HG03558 (cell line): ENCODE data around the gene NEK10.

ENCODE experiments used
- ATAC-seq: cut with Tn5 transposase; IDR thresholded peaks from one replicate; pipeline ENCODE4 v1.9.1; 2021; ENCODE audit warnings: moderate number of reproducible peaks; ENCODE audit not compliant: unreplicated experiment; ENCODE audit errors: extremely low read depth

NEK10 gene

DNA sequence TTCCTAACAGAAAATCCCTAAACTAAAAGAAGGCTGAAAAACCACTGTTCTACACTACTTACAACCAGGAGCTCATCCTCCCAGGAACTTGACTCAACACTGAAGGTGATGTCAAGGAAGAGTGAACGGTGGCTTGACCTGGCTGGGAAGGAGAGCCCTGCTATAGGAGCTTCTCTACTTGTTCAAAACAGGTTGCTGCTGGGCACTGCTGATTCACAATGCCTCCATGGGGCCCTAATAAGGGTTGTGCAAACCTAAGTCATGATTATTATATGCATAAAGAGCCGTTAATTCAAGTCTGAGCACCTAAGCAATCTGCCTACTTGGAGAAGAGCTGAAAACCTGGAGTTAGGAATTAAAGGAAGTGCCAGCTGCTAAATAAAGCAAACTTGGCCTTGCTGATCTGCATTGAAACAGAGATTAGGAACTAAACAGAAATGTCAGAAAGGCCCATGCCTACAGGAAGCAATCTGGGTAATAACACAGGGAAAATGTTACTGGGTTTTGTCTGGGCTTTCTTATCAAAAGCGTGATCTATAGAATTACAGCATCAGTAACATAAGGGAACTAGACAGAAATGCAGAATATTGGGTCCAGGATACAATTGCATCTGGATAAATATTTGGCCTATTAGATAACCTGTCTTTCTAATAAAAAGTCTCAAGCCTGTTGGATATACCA is 243.2 kb downstream of the NEK10 start:
- ATAC-seq: no peak

DNA sequence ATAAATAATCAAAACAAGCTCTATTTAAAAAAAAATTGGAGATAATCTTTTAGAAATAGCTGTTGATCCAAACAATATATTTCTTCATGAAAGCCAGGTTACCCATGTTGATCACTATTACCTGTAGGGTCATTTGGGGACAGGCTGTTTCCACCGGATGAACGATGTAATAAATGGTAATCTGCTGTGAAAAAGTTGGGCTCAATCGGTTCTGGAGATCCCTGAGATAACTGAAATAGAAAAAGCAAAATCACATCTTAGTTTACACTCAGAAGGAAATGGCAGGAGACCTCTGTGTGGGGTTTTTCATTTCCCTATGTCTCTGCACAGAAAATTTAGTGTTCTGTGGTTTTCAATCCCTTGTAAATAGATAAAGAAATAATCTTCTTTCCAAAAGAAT is 249.5 kb downstream of the NEK10 start:
- no peak for ATAC-seq

DNA sequence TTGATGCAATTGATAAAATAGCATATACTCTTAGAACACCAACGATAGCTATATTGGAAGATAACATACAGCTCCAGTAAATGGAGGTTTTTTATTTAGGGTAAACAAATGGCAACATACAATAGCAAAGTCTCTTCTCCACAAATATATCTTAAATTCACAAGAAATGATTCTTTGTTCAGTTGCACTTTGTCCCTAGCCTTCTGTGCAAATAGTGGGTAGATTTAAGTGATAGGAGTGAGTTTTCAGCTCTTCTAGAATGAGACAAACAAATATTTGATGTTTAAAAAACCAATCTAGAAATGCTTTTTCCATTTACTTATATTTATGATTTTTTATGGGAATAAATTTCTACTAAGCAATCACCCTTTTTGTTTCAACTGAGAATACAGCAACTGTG is 253.8 kb downstream of the NEK10 start:
- no peak for ATAC-seq

DNA sequence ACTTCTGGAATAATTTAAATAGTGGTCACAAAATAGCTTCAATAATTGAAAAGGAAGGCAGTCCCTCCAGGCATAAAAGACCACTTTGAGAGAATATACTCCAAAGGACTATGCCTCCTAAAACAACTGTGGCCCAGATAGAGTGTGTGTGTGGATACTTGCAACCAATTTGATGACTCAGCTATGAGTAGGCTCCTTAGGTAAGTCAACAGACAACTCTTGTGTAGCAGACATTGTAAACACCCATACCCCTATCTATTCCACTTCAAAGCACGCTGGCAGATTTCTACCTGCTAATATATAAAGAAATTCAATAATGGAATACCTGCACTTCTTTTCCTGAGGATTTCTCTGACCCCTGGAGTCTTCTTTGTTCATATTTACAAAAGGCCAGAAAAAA is 254.5 kb downstream of the NEK10 start:
- no peak for ATAC-seq

DNA sequence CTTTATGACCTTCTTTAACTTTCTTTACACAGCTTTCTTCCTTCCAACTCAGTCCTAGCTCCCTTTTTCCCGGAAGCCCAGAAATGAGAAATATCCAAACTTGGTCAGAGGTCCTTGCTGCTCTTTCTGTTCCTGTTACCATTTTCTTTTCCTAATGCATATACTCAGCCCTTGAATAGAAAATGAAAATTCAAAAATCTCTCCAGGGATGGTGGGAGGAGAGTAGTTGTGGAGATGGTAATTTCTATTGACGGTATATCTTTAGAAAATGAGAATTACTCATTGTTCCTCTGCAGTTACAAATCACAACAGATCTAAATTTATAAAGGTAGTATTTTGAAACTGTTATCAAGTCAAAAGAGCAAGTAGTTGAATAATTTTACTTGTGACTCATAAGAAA is 255.1 kb downstream of the NEK10 start:
- no peak for ATAC-seq

DNA sequence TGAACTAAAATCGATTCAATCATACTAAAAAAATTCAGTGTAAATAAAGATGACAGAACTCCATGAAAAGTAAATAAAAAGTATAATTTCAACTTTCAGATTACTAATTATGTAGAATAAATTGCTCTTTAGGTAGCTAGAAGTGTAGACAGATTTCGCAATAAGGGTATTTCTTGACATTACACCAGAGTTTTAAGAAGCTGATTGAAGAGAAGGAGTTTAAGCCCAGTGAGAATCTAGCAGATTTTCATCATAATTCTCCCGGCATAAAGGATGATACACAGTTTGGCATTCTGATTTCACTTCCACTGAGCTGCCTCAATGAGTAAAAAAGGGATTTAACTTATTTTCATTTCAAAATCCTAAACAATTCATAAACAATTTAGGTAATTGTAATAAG is 259.2 kb downstream of the NEK10 start:
- no peak for ATAC-seq

DNA sequence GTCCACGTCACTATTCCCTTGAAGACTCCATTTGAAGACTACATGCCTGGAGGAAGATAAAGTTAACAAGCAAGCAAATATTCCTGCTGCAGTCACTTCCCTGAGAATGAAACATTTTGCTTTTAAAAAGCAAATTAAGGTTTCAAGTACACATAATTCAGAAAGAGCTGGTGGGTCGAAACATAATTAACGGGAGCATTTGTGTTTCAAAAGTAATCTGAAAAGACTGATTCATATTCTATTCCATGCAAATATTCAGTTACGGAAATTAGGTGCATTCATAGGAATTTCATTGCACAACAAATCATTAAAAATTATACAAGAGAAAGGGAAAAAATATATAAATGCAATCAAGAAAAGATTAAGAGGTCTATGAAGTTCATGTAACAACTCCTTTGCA is 260.9 kb downstream of the NEK10 start:
- ATAC-seq: no peak

DNA sequence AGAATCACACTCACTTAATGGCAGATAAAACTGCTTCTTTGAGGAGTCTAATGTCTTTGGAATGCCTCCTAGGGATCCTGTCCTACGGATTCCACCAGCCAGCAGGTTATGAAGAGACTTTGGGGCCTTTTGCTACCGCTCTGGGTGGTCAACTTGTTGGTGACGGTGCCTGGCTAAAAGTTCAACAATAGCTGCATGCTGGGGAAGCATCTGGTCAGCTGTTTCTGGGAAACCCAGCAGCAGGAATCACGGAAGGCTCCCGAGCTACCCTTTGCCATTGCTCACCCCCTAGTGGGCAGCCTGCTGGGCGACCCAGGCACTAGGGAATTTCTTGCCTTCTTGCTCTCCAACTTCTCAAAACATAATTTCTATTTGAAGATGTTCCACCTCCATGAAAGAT is 263.3 kb downstream of the NEK10 start:
- no peak for ATAC-seq

DNA sequence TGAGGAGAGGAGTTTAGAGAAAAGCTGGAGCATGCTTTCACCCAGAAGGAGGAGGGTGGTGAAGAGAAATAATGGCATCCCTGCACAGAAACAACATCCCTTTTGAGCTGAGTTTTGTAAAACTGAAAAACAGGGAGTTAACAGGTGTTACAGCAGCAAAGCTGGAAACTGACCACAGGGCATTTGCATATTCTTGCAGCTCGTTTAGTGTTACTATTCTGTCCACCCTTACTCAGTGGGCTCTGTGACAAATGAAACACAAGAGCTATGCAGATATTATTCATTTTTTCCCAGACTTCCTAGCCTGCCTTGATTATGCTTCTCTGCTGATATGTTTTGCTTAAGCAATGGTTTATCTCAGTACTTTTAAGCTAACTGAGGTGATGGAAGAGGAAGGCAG is 272.0 kb downstream of the NEK10 start:
- no peak for ATAC-seq

DNA sequence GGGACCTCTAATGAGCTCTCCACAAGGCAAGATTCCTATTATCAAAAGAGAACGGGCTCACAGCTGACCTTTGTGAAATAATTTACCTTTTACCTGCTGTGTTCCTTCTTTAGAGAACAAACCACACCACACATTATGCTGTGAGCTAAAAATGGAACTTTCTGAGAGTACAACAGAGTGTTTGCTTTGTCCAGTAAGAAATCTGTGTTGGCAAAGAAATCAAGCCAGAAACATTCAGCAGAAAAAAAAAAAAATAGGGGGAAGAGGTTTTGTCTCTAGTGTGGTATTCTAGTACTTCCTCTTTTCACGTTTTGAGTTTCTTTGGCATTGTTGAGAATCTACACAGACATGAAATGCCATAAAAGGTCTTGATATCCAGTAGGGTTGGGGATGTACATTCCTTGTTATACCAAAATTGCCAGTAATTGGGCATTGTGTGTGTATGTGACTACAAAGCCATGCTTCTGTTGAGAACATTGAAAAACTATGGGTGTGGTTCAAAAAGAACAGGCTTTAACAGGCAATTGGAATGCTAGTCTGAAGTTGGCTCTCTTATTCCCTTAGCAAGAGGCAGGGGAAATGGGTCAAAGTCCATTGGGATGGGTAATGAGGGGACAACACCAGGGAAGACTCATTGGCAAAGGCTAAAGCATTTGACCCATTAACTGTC is 273.5 kb downstream of the NEK10 start:
- no peak for ATAC-seq

DNA sequence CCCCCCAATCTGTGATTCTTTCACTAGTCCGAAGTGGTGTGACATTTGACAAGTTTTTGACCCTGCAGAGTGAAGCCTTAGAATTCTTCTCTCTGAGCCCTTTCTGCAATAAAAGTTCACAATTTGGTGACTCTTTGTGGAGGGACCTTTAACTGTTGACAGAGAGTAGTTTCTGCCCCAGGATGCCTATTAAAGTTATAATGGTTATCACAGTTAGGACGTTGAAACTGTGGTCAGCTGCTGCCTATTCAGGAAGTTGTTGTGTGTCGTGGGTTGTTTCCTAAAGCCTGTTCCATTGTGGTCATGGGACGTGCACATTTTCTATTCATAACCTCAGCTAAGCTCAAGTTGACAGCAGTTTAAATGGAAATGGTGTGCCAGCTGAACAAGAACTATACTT is 274.5 kb downstream of the NEK10 start:
- no peak for ATAC-seq

DNA sequence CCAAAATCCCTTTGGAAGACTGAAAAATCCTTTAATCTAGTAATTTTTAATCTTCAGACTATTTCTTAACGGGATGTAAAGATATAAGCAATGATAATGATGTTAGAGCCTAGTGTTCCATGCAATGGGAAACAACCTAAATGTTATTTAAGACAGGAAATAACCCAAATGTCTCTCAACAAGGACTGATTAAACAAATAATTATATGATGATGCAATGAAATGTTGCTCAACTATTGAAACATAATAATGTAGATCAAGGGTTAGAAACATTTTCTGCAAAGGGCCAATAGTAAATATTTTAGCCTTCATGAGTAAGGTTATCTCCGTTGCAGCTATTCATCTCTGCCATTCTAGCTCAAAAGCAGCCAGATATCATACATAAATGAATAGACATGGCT is 275.4 kb downstream of the NEK10 start:
- no peak for ATAC-seq

DNA sequence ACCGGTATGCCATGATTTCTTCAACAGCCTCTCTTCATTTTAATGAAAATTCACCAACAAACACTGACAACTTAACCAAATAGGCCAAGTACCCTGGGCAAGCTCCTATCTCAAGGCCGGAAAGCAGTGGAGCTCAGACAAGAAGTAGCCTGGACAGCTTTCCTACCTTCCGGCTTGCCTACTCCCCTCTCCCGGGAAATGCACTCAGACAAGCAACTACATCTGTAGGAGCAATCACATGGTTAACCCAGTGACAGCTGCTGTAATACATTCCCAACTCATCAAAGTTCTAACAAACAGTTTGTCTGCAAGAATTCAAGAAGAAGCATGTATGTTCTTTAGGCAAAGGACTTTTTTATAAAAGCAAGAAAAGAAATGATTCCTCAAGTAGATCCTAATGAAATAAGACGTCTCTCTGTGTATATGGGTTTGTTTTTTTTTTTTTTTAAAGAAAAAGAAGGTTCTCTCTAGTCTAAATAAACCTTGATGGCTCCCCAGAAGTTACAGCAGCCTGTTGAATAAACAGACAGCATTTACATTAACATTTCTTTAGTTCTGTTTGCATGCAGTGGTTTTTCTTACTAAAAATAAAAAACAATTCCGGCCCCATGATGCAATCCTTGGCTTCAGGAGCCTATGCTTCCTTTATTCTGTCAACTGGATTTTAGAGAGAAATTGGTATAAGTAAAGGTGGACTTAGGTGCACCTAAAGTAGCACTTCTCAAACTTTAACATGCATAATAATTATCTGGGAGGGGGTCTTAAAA is 278.7 kb downstream of the NEK10 start:
- ATAC-seq: no peak

DNA sequence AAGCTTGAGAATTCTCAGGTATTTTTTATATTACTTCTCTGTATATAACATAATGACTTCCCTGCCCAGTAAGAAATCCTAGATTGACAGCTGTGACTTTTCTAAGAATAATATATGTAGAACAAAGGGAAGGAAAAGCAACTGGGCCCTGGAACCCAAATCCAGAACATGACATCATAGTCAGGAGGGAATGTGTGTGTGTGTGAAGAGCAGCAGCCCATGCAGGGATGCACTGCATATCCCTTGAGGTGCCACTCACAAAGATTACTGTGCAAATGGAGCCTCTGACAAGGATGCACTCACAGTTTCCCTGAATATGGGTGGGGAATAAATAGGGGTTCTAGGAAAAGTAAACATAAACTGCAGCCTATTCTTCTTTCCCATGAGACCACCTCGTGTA is 279.5 kb downstream of the NEK10 start:
- no peak for ATAC-seq

DNA sequence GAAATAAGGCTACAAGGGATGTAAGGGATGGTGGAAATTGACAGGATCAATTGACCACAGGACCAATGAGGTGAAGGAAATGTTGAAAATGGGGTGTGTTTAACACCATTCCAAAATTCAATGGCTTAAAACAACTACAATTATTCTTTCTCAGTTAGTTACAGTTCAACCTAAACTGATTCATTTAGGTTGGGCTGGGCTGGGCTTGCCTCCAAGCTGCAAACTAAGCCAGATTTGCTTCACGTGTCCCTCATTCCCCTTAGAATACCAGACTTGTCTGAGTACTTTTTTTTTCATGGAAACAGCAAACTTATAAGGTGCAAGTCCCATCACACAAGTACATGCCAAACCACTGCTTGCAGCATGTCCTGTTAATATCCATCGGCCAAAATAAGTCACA is 280.1 kb downstream of the NEK10 start:
- no peak for ATAC-seq

DNA sequence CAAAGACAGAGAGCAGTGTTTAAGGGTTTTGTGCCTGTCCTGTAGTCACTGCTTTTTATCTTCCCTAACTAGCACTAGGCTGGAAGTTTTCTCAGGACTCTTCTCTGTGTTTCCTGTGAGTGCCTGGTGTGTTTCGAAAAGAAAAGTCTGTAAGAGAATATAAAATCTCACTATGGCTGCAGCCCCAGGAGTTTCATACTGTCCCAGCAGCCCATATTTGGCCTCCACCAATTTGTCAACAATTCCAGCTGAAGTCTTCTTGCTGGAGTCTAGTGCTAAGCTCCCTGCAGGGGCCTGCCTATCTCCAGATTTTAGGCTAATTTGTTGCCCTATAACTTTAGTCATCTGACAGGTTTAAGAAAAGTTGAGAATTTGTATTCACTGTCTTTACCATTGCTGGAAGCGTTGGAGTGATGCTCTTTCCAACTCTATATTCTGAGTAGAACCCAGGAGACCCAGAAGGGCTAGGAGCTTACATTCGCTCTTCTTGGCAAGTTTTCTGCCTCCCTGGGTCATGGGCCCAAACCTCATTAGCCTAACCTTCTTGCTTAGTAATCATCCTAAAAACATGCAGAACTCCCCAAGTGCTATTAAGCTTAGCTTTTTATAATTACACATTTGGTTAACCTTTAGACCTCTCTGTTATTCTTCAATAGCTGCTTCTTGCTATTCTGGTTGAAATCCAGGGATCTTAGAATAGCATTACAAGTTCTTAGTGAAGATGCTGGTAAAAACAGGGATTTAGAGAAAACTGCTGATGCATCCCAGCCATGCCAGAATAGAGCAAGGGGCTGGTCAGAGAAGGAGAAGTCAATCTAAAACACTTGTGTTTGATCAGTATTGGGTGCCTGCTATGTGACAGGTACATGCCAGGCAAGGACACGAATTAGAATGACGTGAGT is 283.1 kb downstream of the NEK10 start:
- no peak for ATAC-seq

DNA sequence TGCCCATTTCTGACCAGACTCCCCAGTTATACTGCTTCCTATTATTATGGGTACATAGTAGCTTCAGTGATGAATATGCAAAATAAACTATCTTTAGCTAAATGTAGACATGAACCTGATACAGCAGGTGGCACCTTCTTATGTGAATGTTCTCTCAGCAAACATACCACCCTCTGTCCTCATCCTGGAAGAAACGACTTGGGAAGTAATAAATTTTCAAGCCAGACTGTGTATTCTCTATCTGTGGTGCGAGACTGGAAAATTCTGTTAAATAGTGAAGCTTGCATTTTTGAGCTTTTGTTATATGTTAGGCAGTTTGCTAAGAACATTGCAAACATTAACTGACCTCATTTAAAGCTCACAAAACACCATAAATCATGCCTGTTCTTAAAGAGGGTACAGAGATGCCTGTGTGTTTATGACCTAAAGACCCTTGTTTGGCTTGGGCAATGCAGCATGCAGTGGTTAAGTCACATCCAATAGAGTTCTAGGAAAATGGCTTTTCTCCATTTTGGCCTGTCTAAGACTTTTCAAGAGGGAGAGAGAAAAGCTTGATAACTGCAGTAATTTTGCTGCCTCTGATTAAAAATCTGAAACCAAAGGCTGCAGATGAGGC is 287.1 kb downstream of the NEK10 start:
- no peak for ATAC-seq

DNA sequence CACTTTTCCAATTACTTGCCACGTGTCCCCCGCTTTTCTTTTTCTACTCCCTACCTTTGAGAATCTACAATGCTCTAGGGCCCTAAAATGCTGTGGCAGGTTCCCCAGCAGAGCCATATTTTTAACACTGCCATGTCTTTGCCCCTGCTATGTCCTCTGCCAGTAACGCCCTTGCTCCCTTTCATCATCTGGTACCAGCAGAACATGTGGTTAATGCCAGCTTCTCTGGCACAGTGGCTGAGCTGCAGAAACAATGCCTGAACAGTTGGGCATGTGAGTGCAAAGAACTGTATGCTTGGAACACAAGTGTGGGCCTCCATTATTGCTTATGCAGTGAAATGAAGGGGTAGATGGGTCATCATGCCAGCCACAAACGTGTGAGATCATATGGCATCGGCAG is 287.6 kb downstream of the NEK10 start:
- no peak for ATAC-seq

DNA sequence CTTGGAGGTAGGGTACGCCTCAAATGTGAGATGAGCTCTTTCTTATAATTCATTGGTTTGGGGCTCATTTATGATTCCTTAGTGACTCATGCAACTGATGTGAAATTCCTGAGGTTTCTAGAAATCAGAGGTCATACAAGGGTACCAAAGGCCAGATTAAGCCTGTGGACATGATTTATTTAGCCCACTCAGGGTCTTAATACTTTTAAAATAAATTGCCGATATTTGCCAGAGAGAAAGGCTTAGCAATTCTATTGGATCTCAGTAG is 289.0 kb downstream of the NEK10 start:
- ATAC-seq: no peak

DNA sequence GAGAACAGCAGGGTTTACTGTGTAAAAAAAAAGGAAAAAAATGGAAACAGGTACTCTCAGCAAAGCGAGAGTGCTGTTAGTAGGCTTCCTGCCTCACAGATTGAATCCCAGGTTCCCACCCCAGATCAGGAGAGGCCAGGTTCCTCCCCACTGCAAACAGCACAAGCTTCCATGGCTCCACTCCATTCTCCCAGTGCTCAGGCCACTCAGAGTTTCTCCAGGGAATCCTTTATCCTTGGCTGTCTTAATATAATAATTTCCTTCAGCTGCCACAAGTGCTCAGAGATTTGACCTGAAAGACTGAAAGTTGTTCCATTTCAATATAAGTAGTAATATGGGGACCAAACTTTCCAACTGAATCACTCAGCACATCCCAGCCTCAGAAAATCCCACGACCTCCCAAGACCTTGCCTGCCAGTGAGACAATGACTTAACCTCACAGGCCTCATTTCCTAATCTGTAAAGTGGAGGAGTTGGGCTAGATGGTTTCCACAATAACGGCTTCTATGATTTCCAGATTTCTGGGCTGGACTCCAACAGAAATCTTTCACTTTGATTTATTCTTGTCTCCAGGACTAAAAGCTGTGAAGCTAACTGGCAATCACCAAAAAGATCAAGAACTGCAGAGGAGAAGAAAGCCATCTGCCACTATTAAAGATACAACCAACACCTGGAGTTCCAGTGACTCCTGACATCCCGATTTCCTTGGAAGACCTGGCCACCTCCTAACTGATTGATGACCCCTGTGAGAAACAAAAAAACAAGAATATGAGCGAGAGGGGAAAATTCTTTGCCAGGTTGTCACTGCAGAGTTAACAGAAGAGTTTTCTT is 289.5 kb downstream of the NEK10 start:
- ATAC-seq: no peak
